PFSK-1 (cell line): Measurements from ENCODE around the gene DNM3.

Source experiments
- POLR2AphosphoS5 ChIP-seq: IDR thresholded peaks from 2 replicates; pipeline ENCODE4 v1.6.1; 2012; ENCODE audit warnings: low read depth, mild to moderate bottlenecking, control low read depth, low read length, moderate library complexity
- TAF1 ChIP-seq: IDR thresholded peaks from 2 replicates; pipeline ENCODE4 v1.6.1; 2012; ENCODE audit warnings: low read length, control low read depth, borderline replicate concordance; ENCODE audit not compliant: insufficient read depth

DNA sequence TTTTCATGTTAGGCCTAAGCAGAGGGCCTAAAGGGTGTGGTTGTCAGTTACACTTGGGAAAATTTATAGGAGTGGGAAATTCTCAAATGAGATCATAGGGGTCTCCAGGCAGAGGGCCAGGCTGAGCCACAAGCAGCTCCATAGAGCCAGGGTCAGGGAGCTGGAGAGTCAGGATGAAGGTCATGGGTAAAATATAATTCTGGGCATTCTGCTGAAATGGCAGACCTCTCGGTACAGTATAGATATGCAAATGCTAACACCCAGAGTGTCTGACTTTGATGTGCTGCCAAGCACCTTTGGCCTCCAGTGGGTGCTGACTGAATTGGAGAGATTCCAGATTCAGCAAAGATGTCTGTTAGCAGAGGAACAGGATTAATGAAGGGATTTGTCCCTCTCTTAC is 40.1 kb downstream of the DNM3 start:
- TF ChIP-seq POLR2AphosphoS5 (no peak), TAF1 (no peak)
